Left colon (tissue), 2 donors: Measurements from ENCODE around the gene SOX8. TPM values are rescaled to one million over a fixed set of nuclear protein-coding genes. Genes with fewer than 3 reads are reported as not detected.

Experiments
- ATAC-seq: fragments of 200-7000 bp; cut with Tn5 transposase; one replicate; pipeline ENCODE4 v1.9.1; 2020; ENCODE audit warnings: mild to moderate bottlenecking, moderate library complexity
- DNase-seq, 2 donors: peaks; one replicate each; pipeline ENCODE4 v3.0.0-alpha.2; 2020
- intact Hi-C, 2 donors: fragments of 100-400 bp; cut with DNase I in 1 of 2; cut with micrococcal nuclease in 1 of 2; formaldehyde crosslinking; loops; one replicate each; pipeline versions ENCODE4 v1.11.2 to v1.14.0; 2022; cut with DNase I, micrococcal nuclease
- total RNA-seq, 2 donors: library from RNA; stranded (reverse); fragmentation: NEBNext Ultra II Directional; extraction: Animal tissue kit (Norgen Biotek cat#: 25700); gene quantifications; one replicate each; pipeline ENCODE4 v1.2.1, GENCODE V29; 2021
- donor health status: DM: no; HTN: no; CAD: no.
- donor health status: DM: yes; HTN: yes; CAD: no.

SOX8 gene
- total RNA-seq, 2 donors from 2014 or later = 0.31 to 0.70 TPM

GRCh38 chr16:983044-984030, 1.8 kb downstream of the SOX8 start:
- DNase-seq (no peak), ATAC-seq (no peak)
- intact Hi-C loops = no loop called here

- intact Hi-C loops = no loop called here
- no peak for ATAC-seq
- no peak for DNase-seq
Observed at GRCh38 chr16:984121-984694, 2.6 kb downstream of the SOX8 start.

GRCh38 chr16:984736-985636, 3.4 kb downstream of the SOX8 start:
- intact Hi-C loops = no loop called here
- no peak for ATAC-seq
- DNase-seq = no peak

- intact Hi-C loops = no loop called here
- DNase-seq (no peak), ATAC-seq (no peak)
Observed at GRCh38 chr16:985646-986400, 4.3 kb downstream of the SOX8 start.

- no peak for DNase-seq
- intact Hi-C loops = no loop called here
- ATAC-seq = no peak
Observed at GRCh38 chr16:986411-986810, 4.8 kb downstream of the SOX8 start.

- DNase-seq (no peak), ATAC-seq (no peak)
- intact Hi-C loops = no loop called here
Observed at GRCh38 chr16:986925-987582, 5.5 kb downstream of the SOX8 start.

- DNase-seq (no peak), ATAC-seq (no peak)
- intact Hi-C loops = no loop called here
Observed at GRCh38 chr16:987906-988305, 6.3 kb downstream of the SOX8 start.

GRCh38 chr16:988471-989353, 7.1 kb downstream of the SOX8 start:
- ATAC-seq = no peak
- intact Hi-C loops = no loop called here
- no peak for DNase-seq

GRCh38 chr16:989354-989814, 7.8 kb downstream of the SOX8 start:
- ATAC-seq (no peak), DNase-seq (no peak)
- intact Hi-C loops = no loop called here

- no peak for DNase-seq
- ATAC-seq = no peak
- intact Hi-C loops = no loop called here
Observed at GRCh38 chr16:990516-991291, 9.1 kb downstream of the SOX8 start.

GRCh38 chr16:991345-991744, 9.8 kb downstream of the SOX8 start:
- intact Hi-C loops = no loop called here
- ATAC-seq (no peak), DNase-seq (no peak)

GRCh38 chr16:991773-992172, 10.2 kb downstream of the SOX8 start:
- DNase-seq (no peak), ATAC-seq (no peak)
- intact Hi-C loops = no loop called here

- intact Hi-C loops = no loop called here
- ATAC-seq = no peak
- no peak for DNase-seq
Observed at GRCh38 chr16:993731-994130, 12.2 kb downstream of the SOX8 start.

GRCh38 chr16:995087-995486, 13.5 kb downstream of the SOX8 start:
- intact Hi-C loops = no loop called here
- no peak for ATAC-seq
- no peak for DNase-seq

GRCh38 chr16:995783-996182, 14.2 kb downstream of the SOX8 start:
- DNase-seq (no peak), ATAC-seq (no peak)
- intact Hi-C loops = no loop called here

- intact Hi-C loops = no loop called here
- DNase-seq = no peak
- ATAC-seq = no peak
Observed at GRCh38 chr16:996681-997080, 15.1 kb downstream of the SOX8 start.
